ENCODE data around the gene NEURL2.

DNA sequence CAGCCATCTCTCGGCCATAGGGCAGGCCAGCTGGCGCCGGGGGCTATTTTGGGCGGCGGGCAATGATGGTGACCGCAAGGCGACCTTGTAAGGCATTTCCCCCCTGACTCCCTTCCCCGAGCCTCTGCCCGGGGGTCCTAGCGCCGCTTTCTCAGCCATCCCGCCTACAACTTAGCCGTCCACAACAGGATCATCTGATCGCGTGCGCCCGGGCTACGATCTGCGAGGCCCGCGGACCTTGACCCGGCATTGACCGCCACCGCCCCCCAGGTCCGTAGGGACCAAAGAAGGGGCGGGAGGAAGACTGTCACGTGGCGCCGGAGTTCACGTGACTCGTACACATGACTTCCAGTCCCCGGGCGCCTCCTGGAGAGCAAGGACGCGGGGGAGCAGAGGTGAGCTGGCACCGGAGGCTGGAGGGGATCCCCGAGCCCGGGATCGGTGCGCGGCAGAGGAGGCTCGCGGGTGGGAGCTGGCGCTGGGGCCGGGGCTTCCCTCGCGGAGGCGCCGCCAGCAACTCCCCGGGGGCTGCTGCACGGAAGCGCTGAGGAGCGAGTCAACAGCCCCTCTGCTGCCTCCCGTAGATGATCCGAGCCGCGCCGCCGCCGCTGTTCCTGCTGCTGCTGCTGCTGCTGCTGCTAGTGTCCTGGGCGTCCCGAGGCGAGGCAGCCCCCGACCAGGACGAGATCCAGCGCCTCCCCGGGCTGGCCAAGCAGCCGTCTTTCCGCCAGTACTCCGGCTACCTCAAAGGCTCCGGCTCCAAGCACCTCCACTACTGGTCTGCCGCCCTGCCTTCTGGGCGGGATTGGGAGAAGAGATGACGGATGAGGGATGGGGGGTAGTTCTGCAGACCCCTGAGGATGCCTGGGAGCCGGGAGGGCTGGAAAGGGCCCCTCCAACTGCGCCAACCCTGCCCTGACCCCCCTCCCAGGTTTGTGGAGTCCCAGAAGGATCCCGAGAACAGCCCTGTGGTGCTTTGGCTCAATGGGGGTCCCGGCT, at the start of gene NEURL2, which contains the start of gene CTSA:
- TF ChIP-seq, protein P1, sequence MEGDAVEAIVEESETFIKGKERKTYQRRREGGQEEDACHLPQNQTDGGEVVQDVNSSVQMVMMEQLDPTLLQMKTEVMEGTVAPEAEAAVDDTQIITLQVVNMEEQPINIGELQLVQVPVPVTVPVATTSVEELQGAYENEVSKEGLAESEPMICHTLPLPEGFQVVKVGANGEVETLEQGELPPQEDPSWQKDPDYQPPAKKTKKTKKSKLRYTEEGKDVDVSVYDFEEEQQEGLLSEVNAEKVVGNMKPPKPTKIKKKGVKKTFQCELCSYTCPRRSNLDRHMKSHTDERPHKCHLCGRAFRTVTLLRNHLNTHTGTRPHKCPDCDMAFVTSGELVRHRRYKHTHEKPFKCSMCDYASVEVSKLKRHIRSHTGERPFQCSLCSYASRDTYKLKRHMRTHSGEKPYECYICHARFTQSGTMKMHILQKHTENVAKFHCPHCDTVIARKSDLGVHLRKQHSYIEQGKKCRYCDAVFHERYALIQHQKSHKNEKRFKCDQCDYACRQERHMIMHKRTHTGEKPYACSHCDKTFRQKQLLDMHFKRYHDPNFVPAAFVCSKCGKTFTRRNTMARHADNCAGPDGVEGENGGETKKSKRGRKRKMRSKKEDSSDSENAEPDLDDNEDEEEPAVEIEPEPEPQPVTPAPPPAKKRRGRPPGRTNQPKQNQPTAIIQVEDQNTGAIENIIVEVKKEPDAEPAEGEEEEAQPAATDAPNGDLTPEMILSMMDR (IDR thresholded peaks at IDR 0.05) = peak in 2 of 4 experiments; percentile 28 to 35
- TF ChIP-seq POLR2AphosphoS5 (IDR thresholded peaks at IDR 0.05) = peak; percentile 94
